Measurements from ENCODE around the gene KEL.

Gene KEL

DNA sequence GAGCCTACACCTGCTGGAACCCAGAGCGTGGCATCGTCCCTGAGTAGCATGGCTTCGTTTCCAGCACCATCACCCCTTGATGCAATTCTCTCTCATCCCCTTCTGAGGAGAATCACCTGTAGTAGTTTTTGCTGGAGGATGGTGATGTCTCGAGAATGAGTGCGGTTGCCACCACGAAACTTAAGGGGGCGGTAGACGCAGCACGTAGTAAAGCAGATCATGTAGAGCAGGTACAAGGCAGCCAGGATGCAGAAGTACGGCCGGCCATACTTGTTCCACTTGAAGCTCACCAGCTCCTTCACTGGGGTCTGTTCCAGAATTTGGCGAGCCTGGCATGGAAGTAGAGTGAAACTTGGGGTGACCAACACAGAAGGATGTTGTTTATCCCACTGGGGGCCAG lies 36.8 kb downstream of the KEL start:
- TF ChIP-seq, protein P1, sequence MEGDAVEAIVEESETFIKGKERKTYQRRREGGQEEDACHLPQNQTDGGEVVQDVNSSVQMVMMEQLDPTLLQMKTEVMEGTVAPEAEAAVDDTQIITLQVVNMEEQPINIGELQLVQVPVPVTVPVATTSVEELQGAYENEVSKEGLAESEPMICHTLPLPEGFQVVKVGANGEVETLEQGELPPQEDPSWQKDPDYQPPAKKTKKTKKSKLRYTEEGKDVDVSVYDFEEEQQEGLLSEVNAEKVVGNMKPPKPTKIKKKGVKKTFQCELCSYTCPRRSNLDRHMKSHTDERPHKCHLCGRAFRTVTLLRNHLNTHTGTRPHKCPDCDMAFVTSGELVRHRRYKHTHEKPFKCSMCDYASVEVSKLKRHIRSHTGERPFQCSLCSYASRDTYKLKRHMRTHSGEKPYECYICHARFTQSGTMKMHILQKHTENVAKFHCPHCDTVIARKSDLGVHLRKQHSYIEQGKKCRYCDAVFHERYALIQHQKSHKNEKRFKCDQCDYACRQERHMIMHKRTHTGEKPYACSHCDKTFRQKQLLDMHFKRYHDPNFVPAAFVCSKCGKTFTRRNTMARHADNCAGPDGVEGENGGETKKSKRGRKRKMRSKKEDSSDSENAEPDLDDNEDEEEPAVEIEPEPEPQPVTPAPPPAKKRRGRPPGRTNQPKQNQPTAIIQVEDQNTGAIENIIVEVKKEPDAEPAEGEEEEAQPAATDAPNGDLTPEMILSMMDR (IDR thresholded peaks at IDR 0.05; ENCODE audit: low read length): peak; percentile 24
- TF ChIP-seq EZH2phosphoT487 (IDR thresholded peaks at IDR 0.05; ENCODE audit: low read length): no peak
- Histone ChIP-seq H3K27me3 (replicated peaks; ENCODE audit: insufficient read depth, low read length) (no peaks in the 10 kb centered on the region), H3K4me3 (ENCODE audit: low read length) (no peak overlapping the region), H4K20me1 (ENCODE audit: insufficient read depth, low read length) (no peaks in the 10 kb centered on the region), H3K4me2 (ENCODE audit: low read depth, low read length) (no peak overlapping the region), H2AFZ (ENCODE audit: low read length) (no peak overlapping the region), H3K9me3 (replicated peaks; ENCODE audit: insufficient read depth, low read length) (no peaks in the 10 kb centered on the region), H3K79me2 (ENCODE audit: low read length) (no peaks in the 10 kb centered on the region), H3K9ac (ENCODE audit: low read length) (no peak overlapping the region), H3K9me2 (replicated peaks; ENCODE audit: insufficient read depth, low read length) (no peaks in the 10 kb centered on the region), H3K36me3 (replicated peaks; ENCODE audit: insufficient read depth, low read length) (no peaks in the 10 kb centered on the region), H3F3A (ENCODE audit: insufficient read depth, low read length) (no peaks in the 10 kb centered on the region), H3K4me1 (ENCODE audit: low read length) (no peaks in the 10 kb centered on the region), H3K27ac (ENCODE audit: low read length) (no peak overlapping the region)
- no peak for DNase-seq

DNA sequence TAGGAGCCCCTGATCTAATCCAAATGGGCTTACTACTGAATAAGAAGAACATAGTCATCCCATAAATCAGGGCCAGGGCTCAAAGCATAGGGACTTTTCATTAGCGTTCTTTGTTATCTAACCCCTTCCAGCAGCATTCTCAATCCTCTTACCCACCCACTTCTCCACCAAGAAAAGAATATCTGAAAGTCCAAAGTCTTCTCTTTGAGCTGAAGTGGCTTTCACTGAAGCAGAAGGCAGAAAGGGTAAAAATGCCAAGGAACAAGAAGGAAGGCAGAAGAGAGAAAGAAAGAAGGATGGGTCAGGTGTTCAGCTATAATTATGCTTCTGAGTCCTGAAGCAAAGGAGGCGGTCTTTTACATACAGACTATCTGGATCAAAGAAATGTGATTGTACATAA lies 38.8 kb downstream of the KEL start:
- Histone ChIP-seq H3K36me3 (replicated peaks; ENCODE audit: insufficient read depth, low read length) (no peaks in the 10 kb centered on the region), H3K27ac (ENCODE audit: low read length) (no peak overlapping the region), H3K4me3 (ENCODE audit: low read length) (no peak overlapping the region), H3K27me3 (replicated peaks; ENCODE audit: insufficient read depth, low read length) (no peaks in the 10 kb centered on the region), H2AFZ (ENCODE audit: low read length) (no peak overlapping the region), H3K9me2 (replicated peaks; ENCODE audit: insufficient read depth, low read length) (no peaks in the 10 kb centered on the region), H3K9me3 (replicated peaks; ENCODE audit: insufficient read depth, low read length) (no peaks in the 10 kb centered on the region), H3K9ac (ENCODE audit: low read length) (no peak overlapping the region), H3K4me2 (ENCODE audit: low read depth, low read length) (no peak overlapping the region), H3K79me2 (ENCODE audit: low read length) (no peaks in the 10 kb centered on the region), H3F3A (ENCODE audit: insufficient read depth, low read length) (no peaks in the 10 kb centered on the region), H3K4me1 (ENCODE audit: low read length) (no peaks in the 10 kb centered on the region), H4K20me1 (ENCODE audit: insufficient read depth, low read length) (no peaks in the 10 kb centered on the region)
- no peak for DNase-seq
- TF ChIP-seq, protein P1 (IDR thresholded peaks at IDR 0.05; ENCODE audit: low read length): no peak
- no peak for TF ChIP-seq EZH2 (optimal IDR thresholded peaks at IDR 0.05; ENCODE audit: low read depth, low read length)
- no peak for TF ChIP-seq EZH2phosphoT487 (IDR thresholded peaks at IDR 0.05; ENCODE audit: low read length)

DNA sequence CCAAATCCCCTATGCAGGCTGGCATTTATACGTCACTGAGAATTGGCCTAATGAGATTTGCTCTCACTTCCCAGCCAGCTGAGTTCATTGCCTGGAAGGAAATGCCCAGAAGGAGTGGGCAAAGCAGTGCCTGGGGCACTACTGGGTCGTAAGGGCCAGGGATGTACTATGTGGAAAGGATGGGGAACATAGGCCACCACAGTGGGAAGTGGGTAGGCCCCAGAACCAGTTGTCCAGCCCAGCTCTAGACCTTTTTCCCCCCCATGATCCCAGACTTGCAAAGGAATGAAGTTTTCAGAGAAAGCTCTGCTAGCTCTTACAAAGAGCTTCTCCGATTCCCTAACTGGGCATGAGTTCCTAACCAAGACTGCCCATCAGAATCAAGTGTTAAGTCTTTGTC lies 42.5 kb downstream of the KEL start:
- Histone ChIP-seq H3K27ac (ENCODE audit: low read length) (no peak overlapping the region), H3K9ac (ENCODE audit: low read length) (no peak overlapping the region)
- DNase-seq: no peak

More for the DNA sequence above, 42.5 kb downstream of the KEL start:
- H4K20me1 ChIP-seq (ENCODE audit: insufficient read depth, low read length): no peaks in the 10 kb centered on the region
- no peaks in the 10 kb centered on the region for H3K27me3 ChIP-seq (replicated peaks; ENCODE audit: insufficient read depth, low read length)
- no peak overlapping the region for H3K4me2 ChIP-seq (ENCODE audit: low read depth, low read length)
- no peak overlapping the region for H3K4me3 ChIP-seq (ENCODE audit: low read length)
- H3F3A ChIP-seq (ENCODE audit: insufficient read depth, low read length): no peaks in the 10 kb centered on the region
- H3K79me2 ChIP-seq (ENCODE audit: low read length): no peaks in the 10 kb centered on the region
- no peaks in the 10 kb centered on the region for H3K9me2 ChIP-seq (replicated peaks; ENCODE audit: insufficient read depth, low read length)
- TF ChIP-seq EZH2phosphoT487 (IDR thresholded peaks at IDR 0.05; ENCODE audit: low read length) (no peak), EZH2 (optimal IDR thresholded peaks at IDR 0.05; ENCODE audit: low read depth, low read length) (no peak)
- TF ChIP-seq, protein P1 (IDR thresholded peaks at IDR 0.05; ENCODE audit: low read length): no peak
- no peak overlapping the region for H2AFZ ChIP-seq (ENCODE audit: low read length)
- no peaks in the 10 kb centered on the region for H3K4me1 ChIP-seq (ENCODE audit: low read length)
- no peaks in the 10 kb centered on the region for H3K36me3 ChIP-seq (replicated peaks; ENCODE audit: insufficient read depth, low read length)
- no peaks in the 10 kb centered on the region for H3K9me3 ChIP-seq (replicated peaks; ENCODE audit: insufficient read depth, low read length)
